ENCODE measurements around the gene MAD1L1. TPM values are rescaled to one million over a fixed set of nuclear protein-coding genes. Genes with fewer than 3 reads are reported as not detected.
"Not testable (repeated sequence)": the region's sequence is repeated elsewhere in the genome, so short reads cannot be mapped to it uniquely, and the experiment has no call there.

The MAD1L1 gene
- total and polyA plus RNA-seq, 11 donors: 11.1 to 29.7 (median 20.9) TPM

DNA sequence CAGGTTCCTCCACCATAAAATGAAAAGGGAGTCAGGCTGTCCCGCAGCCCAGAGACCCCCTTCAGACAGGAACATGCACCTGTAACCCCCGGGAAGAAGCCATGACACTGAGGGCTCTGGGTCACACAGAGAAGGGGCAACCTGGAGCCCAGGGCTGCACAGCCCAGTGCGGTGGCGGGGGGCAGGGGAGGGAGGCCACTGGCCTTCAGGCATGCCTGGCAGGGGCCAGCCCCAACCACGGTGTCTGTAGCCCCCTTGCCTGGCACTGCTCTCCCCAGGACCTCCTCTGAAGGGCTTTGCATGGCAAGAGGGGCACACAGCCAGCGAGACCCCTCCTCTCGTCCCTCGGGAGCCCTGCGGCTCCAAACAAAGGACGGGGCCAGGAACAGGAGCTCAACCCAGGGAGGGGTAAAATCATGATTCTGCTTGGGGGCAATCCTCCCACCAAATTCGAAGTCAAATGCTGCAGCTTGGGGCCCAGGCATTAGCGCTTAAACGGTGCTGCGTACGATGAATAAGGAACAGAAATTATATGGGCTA is 235.1 kb downstream of the MAD1L1 start:
- WGBS, 4 donors: 88 to 96% (median 91%) methylated on average over 12 to 15 of the region's 15 CpGs
- DNase-seq (peak in 1 of 5 donors; percentile 38), ATAC-seq (no peak)
- TF ChIP-seq POLR2A (IDR thresholded peaks at IDR 0.05) (no peak), CTCF (IDR thresholded peaks at IDR 0.05) (no peak)
- H3K36me3 ChIP-seq: no peaks in the 10 kb centered on the region
- no peak overlapping the region for H3K4me3 ChIP-seq
- no peaks in the 10 kb centered on the region for H3K27me3 ChIP-seq
- no peaks in the 10 kb centered on the region for H3K9me3 ChIP-seq
- H3K27ac ChIP-seq: no peak overlapping the region
- peaks cover 0 to 12% (median 5%) of the 10 kb centered on the region in 12 donors for H3K4me1 ChIP-seq
- intact Hi-C loops (cut with DNase I): no loop called here

- Histone ChIP-seq H3K9me3 (no peaks in the 10 kb centered on the region), H3K36me3 (no peaks in the 10 kb centered on the region), H3K4me3 (no peak overlapping the region), H3K27ac (no peak overlapping the region), H3K27me3 (no peaks in the 10 kb centered on the region), H3K4me1 (peaks cover 0 to 18% (median 6%) of the 10 kb centered on the region in 12 donors)
- no peak for TF ChIP-seq POLR2A (IDR thresholded peaks at IDR 0.05)
- TF ChIP-seq CTCF (IDR thresholded peaks at IDR 0.05): no peak
- WGBS, 4 donors: 96 to 98% (median 97%) methylated on average over 7 to 9 of the region's 9 CpGs
- ATAC-seq: no peak
- intact Hi-C loops (cut with DNase I): no loop called here
- peak in 1 of 5 donors; percentile 2 for DNase-seq
Measured at GRCh38 chr7:1996816-1997215, 235.9 kb downstream of the MAD1L1 start.

DNA sequence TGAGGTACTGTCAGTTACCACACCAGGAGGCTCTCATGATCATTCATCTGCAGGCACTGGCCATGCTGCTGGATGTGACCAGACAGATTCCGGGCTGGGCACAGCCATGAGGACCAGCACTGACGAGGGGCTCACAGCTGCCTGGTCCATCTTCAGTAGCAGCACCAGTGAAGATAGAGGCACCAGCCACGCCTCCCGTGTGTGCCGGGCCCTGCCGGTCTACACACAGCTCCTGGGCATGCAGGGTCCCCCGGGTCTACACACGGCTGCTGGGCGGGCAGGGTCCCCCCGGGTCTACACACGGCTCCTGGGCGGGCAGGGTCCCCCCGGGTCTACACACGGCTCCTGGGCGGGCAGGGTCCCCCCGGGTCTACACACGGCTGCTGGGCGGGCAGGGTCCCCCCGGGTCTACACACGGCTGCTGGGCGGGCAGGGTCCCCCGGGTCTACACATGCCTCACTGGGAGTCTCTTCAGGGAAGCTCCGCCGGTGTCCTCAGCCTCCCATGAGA is 236.8 kb downstream of the MAD1L1 start:
- peaks cover 0 to 18% (median 6%) of the 10 kb centered on the region in 12 donors for H3K4me1 ChIP-seq
- peak in 1 of 5 donors; percentile 47 for DNase-seq
- H3K27me3 ChIP-seq; H3K4me3 ChIP-seq; H3K36me3 ChIP-seq; H3K27ac ChIP-seq; ATAC-seq; H3K9me3 ChIP-seq; intact Hi-C loops (cut with DNase I): not testable (repeated sequence)
- 85 to 97% (median 94%) methylated on average over 12 to 24 of the region's 24 CpGs for WGBS, 4 donors

GRCh38 chr7:1995426-1995825 is 237.3 kb downstream of the MAD1L1 start:
- TF ChIP-seq POLR2A (IDR thresholded peaks at IDR 0.05): no peak
- no peak for TF ChIP-seq CTCF (IDR thresholded peaks at IDR 0.05)
- ATAC-seq: no peak
- H3K4me3 ChIP-seq: no peak overlapping the region
- WGBS, 4 donors: 89 to 100% (median 92%) methylated on average over 7 to 11 of the region's 11 CpGs
- no peaks in the 10 kb centered on the region for H3K36me3 ChIP-seq
- H3K4me1 ChIP-seq: peaks cover 0 to 18% (median 6%) of the 10 kb centered on the region in 12 donors
- no peak for DNase-seq
- no peak overlapping the region for H3K27ac ChIP-seq
- intact Hi-C loops (cut with DNase I): no loop called here
- no peaks in the 10 kb centered on the region for H3K9me3 ChIP-seq
- no peaks in the 10 kb centered on the region for H3K27me3 ChIP-seq

- DNase-seq: peak in 1 of 5 donors; percentile 30
- no peak for ATAC-seq
- no peak for TF ChIP-seq POLR2A (IDR thresholded peaks at IDR 0.05)
- H3K4me1 ChIP-seq: peaks cover 0 to 23% (median 6%) of the 10 kb centered on the region in 12 donors
- intact Hi-C loops (cut with DNase I): no loop called here
- H3K4me3 ChIP-seq: no peak overlapping the region
- H3K27ac ChIP-seq: no peak overlapping the region
- no peaks in the 10 kb centered on the region for H3K36me3 ChIP-seq
- H3K27me3 ChIP-seq: no peaks in the 10 kb centered on the region
- 92 to 95% (median 94%) methylated on average over 9 to 13 of the region's 13 CpGs for WGBS, 4 donors
- no peaks in the 10 kb centered on the region for H3K9me3 ChIP-seq
Measured at GRCh38 chr7:1994931-1995330, 237.8 kb downstream of the MAD1L1 start.
